Body of pancreas (tissue), 4 donors: ENCODE results near the gene EEPD1. TPM values are rescaled to one million over a fixed set of nuclear protein-coding genes. Genes with fewer than 3 reads are reported as not detected.
"Not testable (repeated sequence)": the region's sequence is repeated elsewhere in the genome, so short reads cannot be mapped to it uniquely, and the experiment has no call there.

Experiments
- ATAC-seq: fragments of 150-250 bp; one replicate; pipeline ENCODE4 v1.9.1; 2016
- DNase-seq, 4 donors: peaks; one replicate each; pipeline ENCODE4 v3.0.0-alpha.2; 2019
- H3K27ac ChIP-seq, 4 donors: fragments of 200-600 bp; sonication (generic); 1 replicate in 3 of 4; 2 replicates in 1 of 4; pipeline versions ENCODE4 v1.5.1 to v1.6.1; 2016 to 2019; ENCODE audit warnings: mild to moderate bottlenecking in 1 of 4, mixed read lengths in 1 of 4, moderate library complexity in 1 of 4
- H3K27me3 ChIP-seq, 2 donors: fragments of 200-600 bp; sonication (generic); one replicate each; pipeline ENCODE4 v1.6.0; 2016; ENCODE audit warnings: mild to moderate bottlenecking in 1 of 2
- H3K36me3 ChIP-seq, 2 donors: fragments of 200-600 bp; sonication (generic); replicated peaks in 1 of 2; 2 replicates each; pipeline ENCODE4 v1.5.1; 2016; ENCODE audit warnings: low read depth in 2 of 2; ENCODE audit not compliant: insufficient read depth in 1 of 2
- H3K4me1 ChIP-seq: fragments of 200-600 bp; sonication (generic); one replicate; pipeline ENCODE4 v1.6.0; 2016
- H3K4me3 ChIP-seq, 2 donors: fragments of 200-600 bp; sonication (generic); 1 replicate in 1 of 2; 2 replicates in 1 of 2; pipeline ENCODE4 v1.5.1; 2016 to 2019
- H3K9me3 ChIP-seq, 3 donors: fragments of 200-600 bp; sonication (generic); 1 replicate in 2 of 3; 2 replicates in 1 of 3; pipeline ENCODE4 v1.5.1; 2016
- CTCF ChIP-seq, 7 experiments: fragments of 450-650 bp in 4 of 7; fragments of 200-600 bp in 3 of 7; sonication (generic) in 3 of 7; IDR thresholded peaks; one replicate each; pipeline ENCODE4 v1.5.1; 2016 to 2019; ENCODE audit warnings: antibody characterized with exemption in 7 of 7
- POLR2A ChIP-seq, 3 donors: fragments of 450-650 bp; IDR thresholded peaks; one replicate each; pipeline ENCODE4 v1.6.1; 2016; ENCODE audit warnings: antibody characterized with exemption in 3 of 3, mild to moderate bottlenecking in 2 of 3
- WGBS, 2 donors: methylation state at CpG; one replicate each; pipeline ENCODE4 v1.1.5; 2017; 5-methylcytosine and 5-hydroxymethylcytosine counted together
- intact Hi-C: fragments of 100-400 bp; cut with DNase I; formaldehyde crosslinking; loops from one replicate; pipeline ENCODE4 v1.15.1; 2023
- total RNA-seq, 2 donors: library from RNA; depleted of rRNA; stranded (reverse); fragments of >200 nt; gene quantifications; one replicate each; pipeline ENCODE4 v1.1.0, GENCODE V29; 2016

EEPD1 gene
- total RNA-seq: 10 to 100 TPM; 13.5 to 24.1 TPM

GRCh38 chr7:36152756-36153570, at the start of gene EEPD1:
Gene EEPD1, plus strand, starts transcription at chr7:36153254. Its CDS starts 1,071 bp downstream, at chr7:36154325.
- Histone ChIP-seq H3K36me3 (no peaks in the 10 kb centered on the region), H3K4me1 (peaks cover 48% of the 10 kb centered on the region), H3K9me3 (peaks cover 0 to 5% (median 0%) of the 10 kb centered on the region in 3 donors), H3K27ac (peak within 1 kb of the TSS; percentile 77 to 98 (median 92)), H3K27me3 (no peaks in the 10 kb centered on the region), H3K4me3 (peak within 1 kb of the TSS; percentile 58 to 93)
- 0 to 2% methylated on average over 19 to 80 of the region's 88 CpGs for WGBS, 2 donors
- intact Hi-C loops: no loop called here
- ATAC-seq (peak; percentile 94), DNase-seq (peak; percentile 100)
- peak; percentile 81 to 92 (median 83) for TF ChIP-seq POLR2A (IDR thresholded peaks at IDR 0.05)
- TF ChIP-seq CTCF (IDR thresholded peaks at IDR 0.05): peak in 2 of 7 experiments; percentile 13 to 24

- 55 to 62% methylated on average over 3 of the region's 3 CpGs for WGBS, 2 donors
- no peaks in the 10 kb centered on the region for H3K27me3 ChIP-seq
- no peak overlapping the region for H3K27ac ChIP-seq
- ATAC-seq: no peak
- TF ChIP-seq POLR2A (IDR thresholded peaks at IDR 0.05) (no peak), CTCF (IDR thresholded peaks at IDR 0.05) (no peak)
- H3K9me3 ChIP-seq: no peaks in the 10 kb centered on the region
- intact Hi-C loops: no loop called here
- no peak overlapping the region for H3K4me3 ChIP-seq
- H3K36me3 ChIP-seq: no peaks in the 10 kb centered on the region
- no peak for DNase-seq
- no peaks in the 10 kb centered on the region for H3K4me1 ChIP-seq
Measured at GRCh38 chr7:36103837-36104561, 49.1 kb upstream of the EEPD1 start.

- intact Hi-C loops, H3K27me3 ChIP-seq, DNase-seq, ATAC-seq, H3K9me3 ChIP-seq, H3K36me3 ChIP-seq, H3K4me3 ChIP-seq, H3K4me1 ChIP-seq, H3K27ac ChIP-seq: not testable (repeated sequence)
- WGBS, 2 donors: 83 to 85% methylated on average over 6 to 7 of the region's 8 CpGs
Measured at GRCh38 chr7:36106972-36107908, 45.8 kb upstream of the EEPD1 start.

GRCh38 chr7:36107926-36108631, 45.0 kb upstream of the EEPD1 start:
- Histone ChIP-seq H3K27ac (no peak overlapping the region), H3K4me3 (no peak overlapping the region), H3K27me3 (no peaks in the 10 kb centered on the region), H3K9me3 (no peaks in the 10 kb centered on the region), H3K4me1 (no peaks in the 10 kb centered on the region), H3K36me3 (no peaks in the 10 kb centered on the region)
- WGBS, 2 donors: 75 to 91% methylated on average over 4 of the region's 4 CpGs
- intact Hi-C loops: no loop called here
- ATAC-seq (no peak), DNase-seq (no peak)
- TF ChIP-seq POLR2A (IDR thresholded peaks at IDR 0.05): no peak
- TF ChIP-seq CTCF (IDR thresholded peaks at IDR 0.05): no peak
